GM18499 (cell line): ENCODE data around the gene TMEM176B.

Source experiments
- ATAC-seq: cut with Tn5 transposase; IDR thresholded peaks from one replicate; pipeline ENCODE4 v1.9.1; 2021; ENCODE audit warnings: moderate number of reproducible peaks; ENCODE audit not compliant: insufficient read depth, unreplicated experiment

Gene TMEM176B

DNA sequence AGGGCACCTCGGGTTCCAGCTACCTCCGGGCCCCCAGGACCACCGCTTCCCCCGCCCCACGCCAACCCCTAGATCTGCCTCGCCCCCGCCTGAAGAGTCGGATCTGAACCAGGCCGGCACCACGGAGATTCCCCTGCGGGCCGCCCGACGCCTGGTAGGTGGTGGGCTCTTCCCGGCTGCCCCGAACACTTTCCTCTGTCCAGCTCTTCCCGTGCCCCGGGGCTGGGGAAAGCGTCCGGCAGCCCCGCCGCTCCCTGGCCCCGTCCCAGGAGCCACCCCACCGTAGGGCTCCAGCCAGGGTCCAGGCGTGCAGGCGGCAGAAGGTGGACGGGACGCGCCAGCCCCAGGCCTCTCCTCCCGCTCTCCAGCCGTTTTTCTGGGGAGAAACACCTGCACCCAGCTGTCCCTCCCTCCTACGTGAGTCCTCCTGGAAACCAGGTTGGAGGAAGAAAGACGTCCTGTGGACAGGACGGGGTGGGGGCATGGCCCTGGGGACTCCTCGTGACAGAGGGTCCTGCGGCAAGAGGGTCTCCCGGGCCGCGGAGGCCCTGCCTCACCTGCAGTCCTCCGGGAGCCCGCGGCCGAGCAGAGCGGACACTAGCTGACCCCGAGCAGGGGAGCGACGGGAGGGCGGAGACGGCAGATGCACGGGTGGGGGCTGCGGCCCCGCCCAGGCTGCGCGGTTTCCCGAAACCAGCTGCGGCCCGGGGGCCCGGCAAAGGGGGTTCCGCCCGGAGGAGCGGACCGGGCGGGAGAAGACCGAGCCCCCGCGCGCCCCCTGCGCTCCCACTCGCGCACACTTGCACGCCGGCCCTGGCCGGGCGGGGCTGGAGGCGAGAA lies at the start of gene TMEM176B:
TSS of gene TMEM176B (minus strand) at position 624 of the 840 bp plus-strand sequence. CDS start 3,795 bp downstream, outside the sequence.
- ATAC-seq = no peak

DNA sequence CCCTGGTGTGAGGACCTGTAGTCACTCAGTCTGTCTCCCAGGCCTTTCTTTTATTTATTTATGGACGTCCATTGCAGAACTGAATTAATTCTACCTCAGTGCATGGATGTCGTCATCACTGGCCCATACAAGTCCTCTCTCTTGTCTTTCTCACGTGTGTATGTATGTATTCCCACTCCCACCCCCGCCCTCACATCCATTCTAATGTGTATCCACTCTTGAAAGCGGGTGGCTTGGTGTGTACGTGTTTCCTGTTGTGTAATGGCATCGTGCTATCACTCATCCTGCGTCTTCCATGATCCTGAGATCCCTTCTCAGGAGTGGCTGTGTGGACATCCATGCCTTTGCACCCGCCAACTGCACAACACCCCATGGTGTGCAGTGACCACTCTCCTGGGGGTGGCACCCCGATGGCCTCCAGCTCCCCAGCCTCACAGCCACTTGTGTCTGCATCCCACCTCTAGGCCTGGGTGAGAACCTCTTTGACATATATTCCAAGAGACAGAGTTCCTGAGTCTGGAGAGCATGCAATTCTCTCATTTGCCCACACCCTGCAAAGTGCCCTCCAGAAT lies 49.1 kb upstream of the TMEM176B start:
- no peak for ATAC-seq

DNA sequence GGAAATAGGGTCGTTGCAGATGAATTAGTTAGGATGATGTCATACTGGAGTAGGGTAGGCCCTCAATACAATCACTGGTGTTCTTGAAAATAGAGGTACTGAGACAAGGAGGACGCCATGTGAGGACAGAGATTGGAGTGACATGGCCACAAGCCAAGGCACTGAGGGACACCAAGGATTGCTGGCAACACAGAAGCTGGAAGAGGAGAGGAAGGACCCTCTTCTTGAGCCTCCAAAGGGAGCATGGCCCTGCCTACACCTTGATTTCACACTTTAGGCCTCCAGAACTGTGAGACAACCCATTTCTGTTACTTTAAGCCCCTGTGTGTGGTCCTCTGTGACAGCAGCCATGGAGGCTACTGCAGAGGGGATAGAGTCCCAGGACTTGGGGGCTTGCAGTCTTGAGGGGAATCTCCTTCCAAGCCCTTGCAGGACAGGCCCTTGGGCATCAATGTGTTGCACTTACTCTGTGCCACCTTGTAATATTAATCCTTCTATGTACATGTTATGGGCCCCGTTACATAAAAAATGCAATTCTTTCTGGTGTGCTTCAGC lies 48.5 kb upstream of the TMEM176B start:
- no peak for ATAC-seq

DNA sequence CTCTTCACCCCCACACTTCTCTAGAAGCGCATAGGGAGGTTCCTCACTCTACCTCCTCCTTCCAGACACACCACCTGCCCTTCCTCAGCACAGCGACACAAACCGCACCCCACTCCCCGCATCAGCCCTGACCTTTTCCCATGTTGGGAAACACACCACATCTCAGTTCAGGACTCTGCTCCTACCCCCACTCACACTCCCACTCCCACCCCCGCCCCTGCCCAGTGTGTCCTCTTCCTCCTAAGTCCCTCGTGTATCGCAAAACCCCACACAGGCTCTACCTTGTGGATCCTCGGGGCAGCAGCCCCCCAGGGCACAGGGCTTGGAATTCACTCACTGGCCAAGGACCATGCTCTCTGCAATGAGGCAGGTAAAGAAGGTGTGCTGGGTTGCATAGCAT lies 47.9 kb upstream of the TMEM176B start:
- no peak for ATAC-seq

DNA sequence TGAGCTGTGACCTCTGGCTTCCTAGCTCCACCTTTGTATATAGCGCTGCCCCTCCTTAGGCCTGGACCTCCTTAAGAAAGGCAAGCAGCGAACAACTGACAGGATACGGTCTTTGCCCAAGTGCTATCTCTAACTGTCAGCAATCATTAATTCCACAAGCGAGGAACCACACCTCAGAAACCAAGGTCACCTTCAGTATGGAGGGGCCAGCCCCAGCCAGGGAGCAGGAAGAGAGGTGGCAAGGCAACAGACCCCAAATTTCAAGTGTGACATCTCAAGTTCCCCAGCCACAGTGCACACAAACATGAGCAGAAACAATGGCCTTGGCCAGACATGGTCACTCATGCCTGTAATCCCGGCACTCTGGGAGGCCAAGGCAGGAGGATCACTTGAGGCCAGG lies 47.4 kb upstream of the TMEM176B start:
- no peak for ATAC-seq

DNA sequence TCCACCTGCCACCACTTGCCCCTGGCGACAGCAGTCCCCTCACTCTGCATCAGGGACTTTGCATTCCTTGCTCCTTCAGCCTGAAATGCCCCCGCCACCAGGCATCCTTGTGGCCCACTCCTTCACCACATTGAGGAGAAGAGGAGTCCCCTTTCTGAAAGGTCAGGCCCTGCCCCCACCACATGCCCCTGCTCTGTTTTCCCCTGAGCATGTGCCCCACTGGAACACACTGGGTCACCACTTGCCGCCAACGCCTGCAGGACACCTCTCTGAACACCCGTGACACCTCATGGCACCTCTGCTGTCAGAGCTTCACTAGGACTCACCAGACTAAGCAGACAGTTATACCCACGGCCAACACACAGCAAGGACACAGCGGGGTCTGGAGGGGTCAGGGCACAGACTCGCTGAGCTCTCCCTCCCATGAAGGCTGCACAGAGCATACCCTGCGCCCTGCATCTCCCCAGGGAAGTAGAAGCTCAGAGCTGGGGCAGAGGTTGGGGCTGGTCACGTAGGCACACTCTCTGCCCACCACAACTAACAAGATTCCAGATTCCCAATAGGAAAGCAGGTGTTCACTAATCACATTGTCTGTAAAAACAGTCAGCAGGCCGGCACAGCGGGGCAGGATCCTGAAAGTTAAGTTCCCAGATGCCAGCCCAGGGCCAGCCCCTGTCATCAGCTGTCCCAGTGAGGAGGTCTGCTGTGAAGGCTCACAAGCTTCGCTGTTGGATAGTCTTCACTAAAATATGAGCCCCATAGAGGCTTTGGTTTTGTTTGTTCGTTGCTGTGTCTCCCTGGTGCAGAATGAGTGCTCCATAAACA lies 46.3 kb upstream of the TMEM176B start:
- ATAC-seq = no peak

DNA sequence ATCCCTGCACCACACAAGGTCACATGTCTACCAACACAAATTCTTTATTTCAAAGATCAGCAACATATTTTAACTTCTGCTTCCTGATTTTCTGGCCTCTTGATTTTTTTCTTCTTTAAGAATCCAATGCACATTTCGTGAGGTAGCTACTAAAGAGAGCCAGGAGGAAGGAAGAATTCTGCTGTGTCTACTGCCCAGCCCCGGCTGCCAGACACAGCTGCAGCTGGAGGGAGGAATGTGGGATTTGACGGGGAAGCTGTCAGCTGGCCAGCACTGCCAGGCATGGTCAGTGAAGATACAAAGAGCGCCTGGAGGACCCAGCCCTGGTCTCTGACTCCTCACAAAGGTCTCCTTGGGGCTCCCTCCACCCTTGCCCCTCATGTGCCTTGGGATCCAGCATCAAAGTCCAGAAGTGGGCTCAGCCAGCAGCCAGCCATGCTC lies 45.3 kb upstream of the TMEM176B start:
- no peak for ATAC-seq

DNA sequence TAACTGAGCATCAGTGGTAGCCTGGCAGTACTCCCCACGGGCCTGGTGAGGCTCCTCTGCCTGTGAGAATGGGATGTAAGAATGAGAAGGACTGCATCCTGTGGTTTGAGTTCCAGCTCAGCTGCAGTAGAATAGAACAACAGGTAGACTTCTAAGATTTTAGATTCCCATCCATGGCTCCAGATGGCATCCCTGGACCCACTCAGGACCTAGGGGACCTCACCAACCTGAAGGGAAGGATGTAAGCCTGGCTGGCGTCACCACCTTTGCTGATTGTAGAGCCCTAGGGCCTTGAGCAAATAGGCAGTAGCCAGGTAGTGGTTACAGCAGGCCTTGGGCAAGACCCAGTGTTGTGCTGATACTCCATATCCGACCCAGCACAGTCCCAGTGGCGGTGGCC lies 42.6 kb upstream of the TMEM176B start:
- no peak for ATAC-seq

DNA sequence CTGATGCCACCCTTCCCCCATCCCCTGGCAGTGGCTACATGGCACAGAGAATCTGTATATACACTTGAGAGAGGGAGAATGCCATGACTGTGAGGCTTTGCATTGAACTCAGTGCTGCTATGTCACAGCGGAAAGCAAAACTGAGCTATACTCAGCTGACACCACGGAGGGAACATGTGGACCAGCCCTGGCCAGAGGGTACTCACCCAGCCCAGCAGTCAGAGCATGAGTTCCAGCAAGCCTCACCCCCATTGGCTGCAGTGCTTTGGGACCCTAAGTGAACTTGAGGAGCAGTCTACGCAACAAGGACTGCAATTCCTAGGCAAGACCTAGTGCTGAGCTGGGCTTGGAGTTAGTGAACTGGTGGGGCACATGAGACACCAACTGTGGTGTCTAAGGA lies 41.9 kb upstream of the TMEM176B start:
- ATAC-seq = no peak

DNA sequence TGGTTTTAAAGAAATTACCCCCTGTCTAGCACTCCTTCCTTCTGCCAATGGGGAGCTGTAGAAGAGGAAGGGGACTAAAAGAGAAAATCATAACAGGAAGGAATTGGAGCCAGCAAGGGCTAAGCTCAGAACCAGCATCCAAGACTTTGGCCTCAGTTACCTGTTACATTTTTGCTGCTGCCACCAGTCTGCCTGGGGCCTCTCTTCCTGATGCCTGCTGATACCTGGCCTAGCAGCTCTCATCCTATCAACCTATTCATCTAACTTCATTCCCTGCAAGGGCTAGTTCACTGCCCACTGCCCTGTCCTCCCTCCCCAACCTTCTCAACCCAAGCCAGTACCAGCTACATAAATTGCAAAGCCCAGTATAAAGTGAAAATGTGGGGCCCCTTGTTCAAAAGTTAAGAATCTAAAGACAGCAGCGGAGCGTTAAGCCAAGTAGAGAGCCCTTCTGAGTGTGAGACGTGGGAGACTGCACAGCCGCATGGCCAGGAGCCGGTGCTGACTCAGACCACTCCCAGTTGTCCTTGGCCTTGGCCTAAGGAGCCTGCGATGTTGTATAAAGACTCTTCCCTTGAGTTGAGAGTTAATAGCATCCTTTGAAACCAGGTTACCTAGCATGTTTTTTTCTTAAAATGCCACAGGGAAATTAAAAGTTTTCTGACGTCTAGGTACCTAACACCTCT lies 38.9 kb upstream of the TMEM176B start:
- no peak for ATAC-seq

DNA sequence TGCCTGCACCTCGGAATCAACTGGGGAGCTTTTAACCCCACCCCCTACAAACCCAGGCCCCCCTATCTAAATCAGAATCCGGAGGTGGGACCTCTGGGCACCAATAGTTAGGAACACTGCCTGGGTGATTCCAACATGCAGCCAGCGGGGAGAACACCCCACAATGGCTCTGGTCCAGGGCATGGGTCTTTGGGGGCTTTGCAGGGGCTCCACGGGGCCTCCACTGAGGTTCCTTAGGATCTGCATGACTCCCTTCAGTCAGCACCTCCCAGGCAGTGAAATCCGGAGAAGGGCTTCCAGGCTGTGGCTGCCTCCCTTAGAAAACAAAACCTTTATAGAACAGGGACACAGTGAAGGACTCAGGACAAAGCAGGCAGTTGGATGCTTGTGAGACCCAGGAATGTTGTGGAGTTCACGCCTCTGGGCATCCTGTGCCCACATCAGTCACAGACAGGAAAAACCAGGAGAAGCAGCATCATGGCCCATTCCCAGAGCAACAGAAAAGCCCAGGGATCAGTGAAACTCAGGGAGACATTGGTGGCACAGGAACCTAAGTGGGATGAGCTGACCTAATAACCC lies 35.6 kb upstream of the TMEM176B start:
- no peak for ATAC-seq

DNA sequence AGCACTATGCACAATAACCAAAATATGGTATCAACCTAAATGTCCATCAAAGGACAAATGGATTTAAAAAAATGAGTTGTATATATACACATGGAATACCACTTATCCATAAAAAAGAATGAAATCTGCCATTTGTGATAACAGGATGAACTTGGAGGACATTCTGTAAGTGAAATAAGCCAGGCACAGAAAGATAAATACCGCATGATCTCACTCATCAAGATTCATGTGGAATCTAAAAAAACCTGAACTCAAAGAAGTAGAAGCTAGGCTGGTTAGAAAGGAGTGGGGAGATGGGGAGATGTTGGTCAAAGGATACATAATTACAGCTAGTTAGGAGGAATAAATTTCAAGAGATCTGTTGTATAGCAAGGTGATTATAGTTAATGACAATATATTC lies 34.9 kb upstream of the TMEM176B start:
- ATAC-seq = no peak

DNA sequence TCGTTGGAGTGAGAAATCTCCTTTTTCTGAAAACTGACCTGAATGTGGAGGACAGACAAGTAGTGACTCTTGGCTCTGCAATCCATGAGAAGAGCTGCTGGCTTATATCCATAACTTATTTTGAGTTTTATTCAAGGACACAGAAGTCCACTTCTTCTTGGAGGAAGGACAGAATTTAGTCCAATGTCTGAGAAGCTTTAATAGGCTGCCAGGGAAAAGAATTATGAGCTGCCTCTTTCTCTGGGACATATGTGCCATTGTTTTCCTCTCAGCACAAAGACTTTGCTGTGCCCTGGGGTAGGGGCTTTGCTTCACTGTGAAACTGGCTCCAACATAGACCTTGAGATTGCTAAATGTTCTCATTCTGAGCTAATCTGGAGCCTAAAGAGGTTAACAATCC lies 31.7 kb upstream of the TMEM176B start:
- ATAC-seq = no peak

DNA sequence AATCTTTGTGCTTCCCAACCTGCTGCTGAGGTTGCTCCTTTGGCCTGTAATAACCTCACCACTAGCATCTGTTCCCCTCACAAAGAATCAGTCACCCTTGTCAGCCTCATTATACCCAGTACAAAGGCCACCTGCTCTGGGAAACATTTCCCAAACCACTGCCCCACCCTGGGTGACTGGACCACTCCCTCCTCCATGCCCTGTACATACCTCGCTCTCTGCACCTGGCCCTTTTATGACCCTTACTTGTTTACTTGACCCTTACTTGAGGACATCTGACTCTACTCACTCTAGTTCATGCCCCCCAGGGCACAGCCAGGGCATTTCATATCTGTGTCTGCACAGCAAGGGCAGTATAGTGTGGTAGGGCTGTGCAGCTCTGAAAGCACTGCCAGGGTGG lies 30.8 kb upstream of the TMEM176B start:
- ATAC-seq = no peak

DNA sequence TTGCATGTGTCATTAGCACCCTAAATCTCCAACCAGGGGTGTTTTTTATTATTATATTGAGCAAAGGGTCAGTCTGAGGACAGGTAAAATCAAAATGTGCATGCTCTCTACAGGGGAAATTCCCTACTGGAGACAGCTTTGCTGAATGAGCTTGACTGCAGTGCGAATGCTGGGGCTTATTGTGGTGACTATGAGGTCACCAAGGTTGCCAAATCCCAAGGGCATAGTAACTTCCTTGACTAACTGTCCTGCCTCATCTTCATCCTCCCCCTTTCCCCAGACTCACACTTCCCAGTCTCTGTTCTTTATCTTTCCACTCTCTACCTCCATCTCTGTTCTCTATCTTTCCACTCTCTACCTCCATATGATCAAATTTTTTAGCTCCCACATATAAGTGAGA lies 29.3 kb upstream of the TMEM176B start:
- ATAC-seq = no peak

DNA sequence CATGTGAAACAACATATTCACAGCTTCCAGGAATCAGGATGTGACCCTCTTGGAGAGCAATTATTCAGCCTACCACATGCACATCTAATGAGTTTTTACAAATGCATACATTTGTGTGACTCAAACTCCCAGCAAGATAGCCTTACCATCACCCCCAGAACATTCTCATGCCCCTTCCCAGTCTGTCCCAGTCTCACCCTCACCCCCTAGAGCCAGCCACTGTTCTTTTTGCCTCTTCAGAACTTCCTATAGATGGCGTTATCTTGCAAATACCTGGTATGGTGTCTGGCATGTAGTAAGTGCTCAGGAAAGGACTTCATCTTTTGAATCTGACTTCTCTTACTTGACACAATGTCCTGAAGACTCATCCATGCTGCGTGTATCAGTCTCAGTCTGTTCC lies 28.2 kb upstream of the TMEM176B start:
- no peak for ATAC-seq

DNA sequence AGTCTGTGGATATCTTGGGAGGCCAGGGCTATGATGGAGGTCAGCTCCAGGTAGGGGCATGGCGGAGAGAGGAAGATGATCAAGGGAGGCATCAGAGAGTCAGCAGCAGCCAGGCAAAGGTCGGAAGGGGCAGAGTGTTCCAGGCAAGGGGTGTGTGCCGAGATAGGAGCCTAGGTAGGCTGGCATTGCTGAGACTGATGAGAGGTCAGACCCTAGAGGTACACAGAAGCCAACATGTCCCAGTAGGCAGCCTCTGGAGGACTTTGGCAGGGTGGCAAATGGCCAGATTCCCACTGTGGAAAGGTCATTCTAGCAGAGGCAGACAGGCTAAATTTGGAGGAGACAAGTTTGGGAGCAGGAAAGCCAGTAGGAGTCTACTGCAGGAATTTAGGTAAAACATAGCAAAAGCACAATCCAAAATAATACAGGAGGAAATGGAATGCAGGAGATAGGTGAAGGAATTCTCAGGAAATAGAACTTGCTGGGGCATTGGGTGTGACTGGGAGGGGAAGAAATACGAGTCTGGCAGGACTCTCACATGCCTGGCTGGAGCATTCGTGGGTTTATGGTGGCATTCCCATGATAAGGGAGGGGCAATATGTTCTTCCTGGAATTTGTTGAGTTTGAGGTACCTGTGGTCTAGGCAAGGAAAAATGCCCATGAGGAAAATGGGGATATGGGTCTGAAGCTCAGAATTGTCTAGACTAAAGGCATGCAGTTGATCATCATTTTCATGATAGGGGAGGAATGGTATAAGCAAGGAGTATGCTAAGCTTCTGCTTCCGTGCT lies 26.1 kb upstream of the TMEM176B start:
- no peak for ATAC-seq

DNA sequence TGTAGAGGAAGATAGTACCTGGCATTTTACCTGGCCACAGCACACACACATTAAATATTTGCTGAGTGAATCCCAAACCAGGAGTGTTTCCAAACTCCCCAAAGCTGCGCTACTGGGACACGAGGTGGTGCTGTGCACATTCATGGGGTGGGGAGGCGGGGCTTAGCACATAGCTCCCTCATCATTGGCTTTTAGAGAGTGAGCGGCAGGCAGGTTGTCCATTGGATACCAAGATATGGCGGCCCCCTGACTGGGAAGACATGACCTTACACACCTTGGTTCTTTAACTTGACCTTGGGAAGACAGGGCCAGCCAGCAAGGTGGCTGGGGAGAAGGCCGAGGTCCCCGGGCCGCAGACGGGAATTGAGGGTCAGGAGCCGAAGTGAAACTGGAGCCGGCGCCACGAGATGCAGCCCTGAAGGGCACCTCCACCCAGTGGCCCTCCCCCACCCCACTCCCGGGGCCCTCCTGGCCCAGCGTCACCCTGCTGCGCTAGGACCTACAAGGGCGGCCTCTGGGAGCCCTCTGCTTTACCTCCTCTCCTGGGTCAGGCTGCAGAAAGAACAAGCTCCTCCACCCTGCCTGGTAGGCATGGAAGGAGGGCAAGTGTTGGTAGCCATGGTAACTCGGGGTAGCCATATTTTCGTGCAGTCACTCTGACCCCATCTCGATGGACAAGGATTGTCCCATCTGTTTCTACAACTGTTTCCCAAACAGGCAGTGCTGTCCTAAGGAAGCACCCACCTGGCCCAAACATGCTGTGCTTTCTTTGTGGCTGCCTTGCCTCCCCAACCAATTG lies 24.4 kb upstream of the TMEM176B start:
- ATAC-seq = no peak
